GM19463 (cell line): ENCODE measurements around the gene NTM.
"Not testable (repeated sequence)": the region's sequence is repeated elsewhere in the genome, so short reads cannot be mapped to it uniquely, and the experiment has no call there.

Experiments used
- ATAC-seq: cut with Tn5 transposase; IDR thresholded peaks from one replicate; pipeline ENCODE4 v1.9.1; 2021; ENCODE audit warnings: mild to moderate bottlenecking, moderate library complexity; ENCODE audit not compliant: unreplicated experiment

The NTM gene

GRCh38 chr11:131418189-131418588 is 47.8 kb downstream of the NTM start:
- no peak for ATAC-seq

GRCh38 chr11:131421066-131421855 is 50.8 kb downstream of the NTM start:
- no peak for ATAC-seq

- no peak for ATAC-seq
Observed at GRCh38 chr11:131422029-131422428, 51.6 kb downstream of the NTM start.

- ATAC-seq, result no peak
Observed at GRCh38 chr11:131422496-131422895, 52.1 kb downstream of the NTM start.

GRCh38 chr11:131423688-131424087 is 53.3 kb downstream of the NTM start:
- ATAC-seq, result no peak

- not testable (repeated sequence) for ATAC-seq
Observed at GRCh38 chr11:131424257-131424876, 54.0 kb downstream of the NTM start.

GRCh38 chr11:131425285-131425684 is 54.9 kb downstream of the NTM start:
- ATAC-seq, result no peak

GRCh38 chr11:131428853-131429252 is 58.4 kb downstream of the NTM start:
- no peak for ATAC-seq

GRCh38 chr11:131430473-131431208 is 60.2 kb downstream of the NTM start:
- no peak for ATAC-seq

GRCh38 chr11:131441051-131441810 is 70.8 kb downstream of the NTM start:
- ATAC-seq, result no peak

GRCh38 chr11:131446590-131447275 is 76.3 kb downstream of the NTM start:
- ATAC-seq, result no peak

GRCh38 chr11:131447277-131447815 is 76.9 kb downstream of the NTM start:
- ATAC-seq, result no peak

- no peak for ATAC-seq
Observed at GRCh38 chr11:131447898-131448297, 77.5 kb downstream of the NTM start.

- ATAC-seq, result no peak
Observed at GRCh38 chr11:131449036-131450019, 78.9 kb downstream of the NTM start.

- ATAC-seq, result no peak
Observed at GRCh38 chr11:131454490-131454889, 84.1 kb downstream of the NTM start.

- ATAC-seq, result no peak
Observed at GRCh38 chr11:131454989-131455388, 84.6 kb downstream of the NTM start.

- ATAC-seq, result no peak
Observed at GRCh38 chr11:131455843-131456704, 85.7 kb downstream of the NTM start.

GRCh38 chr11:131457163-131457562 is 86.7 kb downstream of the NTM start:
- ATAC-seq, result no peak
